Loucy (cell line): Measurements from ENCODE around the gene APLP2.

ENCODE experiments used
- CTCF ChIP-seq: fragments of 200-600 bp; sonication (generic); conservative IDR thresholded peaks from 2 replicates; pipeline ENCODE4 v1.5.1; 2014; ENCODE audit warnings: mild to moderate bottlenecking, antibody characterized with exemption, low read length
- EZH2phosphoT487 ChIP-seq: fragments of 200-600 bp; IDR thresholded peaks from 2 replicates; pipeline ENCODE4 v1.6.1; 2018; ENCODE audit warnings: antibody characterized with exemption, mild to moderate bottlenecking, moderate library complexity, borderline replicate concordance

GRCh38 chr11:130146796-130147195 is 77.1 kb downstream of the APLP2 start:
- TF ChIP-seq CTCF: no peak
- TF ChIP-seq EZH2phosphoT487: no peak
